RWPE2 (cell line): Measurements from ENCODE around the gene PTPRD.
"Not testable (repeated sequence)": the region's sequence is repeated elsewhere in the genome, so short reads cannot be mapped to it uniquely, and the experiment has no call there.

ENCODE experiments used
- ATAC-seq: fragments of 200-7000 bp; cut with Tn5 transposase; 3 replicates; pipeline ENCODE4 v1.9.1; 2021; ENCODE audit warnings: low read depth
- DNase-seq: peaks from one replicate; pipeline ENCODE4 v3.0.0-alpha.2; 2020; ENCODE audit warnings: low spot score
- H3K27ac ChIP-seq: fragments of 450-650 bp; 2 replicates; pipeline ENCODE4 v1.5.1; 2017; ENCODE audit warnings: mild to moderate bottlenecking; ENCODE audit not compliant: poor library complexity, severe bottlenecking
- H3K27me3 ChIP-seq: fragments of 250-450 bp; sonication (Bioruptor Pico); 2 replicates; pipeline ENCODE4 v1.5.1; 2021; ENCODE audit warnings: mild to moderate bottlenecking, moderate library complexity; ENCODE audit not compliant: insufficient read depth, poor library complexity, severe bottlenecking
- H3K36me3 ChIP-seq: fragments of 250-450 bp; sonication (Bioruptor Pico); 2 replicates; pipeline ENCODE4 v1.5.1; 2020; ENCODE audit warnings: low read depth, mild to moderate bottlenecking, moderate library complexity
- H3K4me1 ChIP-seq: fragments of 250-450 bp; sonication (Bioruptor Pico); 2 replicates; pipeline ENCODE4 v1.5.1; 2021; ENCODE audit warnings: mild to moderate bottlenecking, moderate library complexity; ENCODE audit not compliant: insufficient read depth, poor library complexity, severe bottlenecking
- H3K4me3 ChIP-seq: fragments of 250-450 bp; sonication (Bioruptor Pico); 2 replicates; pipeline ENCODE4 v1.5.1; 2021; ENCODE audit warnings: mild to moderate bottlenecking, moderate library complexity; ENCODE audit not compliant: severe bottlenecking
- H3K9me3 ChIP-seq: fragments of 250-450 bp; sonication (Bioruptor Pico); 2 replicates; pipeline ENCODE4 v1.5.1; 2021; ENCODE audit warnings: mild to moderate bottlenecking, moderate library complexity; ENCODE audit not compliant: severe bottlenecking
- TF ChIP-seq, protein P1 (sequence below): fragments of 450-650 bp; IDR thresholded peaks from one replicate; pipeline ENCODE4 v1.5.1; 2017; ENCODE audit warnings: mild to moderate bottlenecking, moderate library complexity; ENCODE audit not compliant: poor library complexity, severe bottlenecking

Gene PTPRD

GRCh38 chr9:9100070-9100469 is 1512.7 kb downstream of the PTPRD start:
- H3K27ac ChIP-seq: no peak overlapping the region
- no peaks in the 10 kb centered on the region for H3K4me1 ChIP-seq
- H3K27me3 ChIP-seq: no peaks in the 10 kb centered on the region
- H3K36me3 ChIP-seq: no peaks in the 10 kb centered on the region
- TF ChIP-seq, protein P1, sequence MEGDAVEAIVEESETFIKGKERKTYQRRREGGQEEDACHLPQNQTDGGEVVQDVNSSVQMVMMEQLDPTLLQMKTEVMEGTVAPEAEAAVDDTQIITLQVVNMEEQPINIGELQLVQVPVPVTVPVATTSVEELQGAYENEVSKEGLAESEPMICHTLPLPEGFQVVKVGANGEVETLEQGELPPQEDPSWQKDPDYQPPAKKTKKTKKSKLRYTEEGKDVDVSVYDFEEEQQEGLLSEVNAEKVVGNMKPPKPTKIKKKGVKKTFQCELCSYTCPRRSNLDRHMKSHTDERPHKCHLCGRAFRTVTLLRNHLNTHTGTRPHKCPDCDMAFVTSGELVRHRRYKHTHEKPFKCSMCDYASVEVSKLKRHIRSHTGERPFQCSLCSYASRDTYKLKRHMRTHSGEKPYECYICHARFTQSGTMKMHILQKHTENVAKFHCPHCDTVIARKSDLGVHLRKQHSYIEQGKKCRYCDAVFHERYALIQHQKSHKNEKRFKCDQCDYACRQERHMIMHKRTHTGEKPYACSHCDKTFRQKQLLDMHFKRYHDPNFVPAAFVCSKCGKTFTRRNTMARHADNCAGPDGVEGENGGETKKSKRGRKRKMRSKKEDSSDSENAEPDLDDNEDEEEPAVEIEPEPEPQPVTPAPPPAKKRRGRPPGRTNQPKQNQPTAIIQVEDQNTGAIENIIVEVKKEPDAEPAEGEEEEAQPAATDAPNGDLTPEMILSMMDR: no peak
- H3K9me3 ChIP-seq: no peaks in the 10 kb centered on the region
- H3K4me3 ChIP-seq: no peak overlapping the region
- no peak for DNase-seq
- no peak for ATAC-seq

- Histone ChIP-seq H3K27me3 (no peaks in the 10 kb centered on the region), H3K9me3 (no peaks in the 10 kb centered on the region), H3K36me3 (no peaks in the 10 kb centered on the region), H3K27ac (no peak overlapping the region), H3K4me3 (no peak overlapping the region), H3K4me1 (no peaks in the 10 kb centered on the region)
- ATAC-seq: no peak
- DNase-seq: no peak
- TF ChIP-seq, protein P1: no peak
Measured at GRCh38 chr9:9099646-9100045, 1513.2 kb downstream of the PTPRD start.

GRCh38 chr9:9097254-9097653 is 1515.5 kb downstream of the PTPRD start:
- not testable (repeated sequence) for ATAC-seq, DNase-seq, H3K4me3 ChIP-seq, H3K4me1 ChIP-seq, H3K27me3 ChIP-seq, H3K27ac ChIP-seq, H3K9me3 ChIP-seq, H3K36me3 ChIP-seq

- Histone ChIP-seq H3K27me3 (no peaks in the 10 kb centered on the region), H3K27ac (no peak overlapping the region), H3K36me3 (no peaks in the 10 kb centered on the region), H3K4me3 (no peak overlapping the region), H3K9me3 (no peaks in the 10 kb centered on the region), H3K4me1 (no peaks in the 10 kb centered on the region)
- no peak for ATAC-seq
- no peak for DNase-seq
- TF ChIP-seq, protein P1: no peak
Measured at GRCh38 chr9:9091387-9091786, 1521.4 kb downstream of the PTPRD start.

GRCh38 chr9:9079473-9079872 is 1533.3 kb downstream of the PTPRD start:
- Histone ChIP-seq H3K9me3 (no peaks in the 10 kb centered on the region), H3K27me3 (no peaks in the 10 kb centered on the region), H3K4me1 (no peaks in the 10 kb centered on the region), H3K27ac (no peak overlapping the region), H3K36me3 (no peaks in the 10 kb centered on the region), H3K4me3 (no peak overlapping the region)
- no peak for ATAC-seq
- TF ChIP-seq, protein P1: no peak
- no peak for DNase-seq
